HPDE6-E6E7 (cell line): Measurements from ENCODE around the gene USP1.

Experiments used
- DNase-seq: peaks from one replicate; pipeline ENCODE4 v3.0.0; 2011; ENCODE audit warnings: missing footprints; ENCODE audit errors: extremely low spot score

The USP1 gene

GRCh38 chr1:62426794-62427193 is 10.1 kb upstream of the USP1 start:
- no peak for DNase-seq

- no peak for DNase-seq
Observed at GRCh38 chr1:62428351-62428750, 8.5 kb upstream of the USP1 start.

- DNase-seq: no peak
Observed at GRCh38 chr1:62429581-62429980, 7.3 kb upstream of the USP1 start.

GRCh38 chr1:62433861-62434617 is 2.8 kb upstream of the USP1 start:
- DNase-seq: no peak

- DNase-seq: no peak
Observed at GRCh38 chr1:62434618-62435001, 2.2 kb upstream of the USP1 start.

GRCh38 chr1:62435231-62436038 is 1.4 kb upstream of the USP1 start:
- DNase-seq: peak; percentile 29

GRCh38 chr1:62436039-62436465 is 797 bp upstream of the USP1 start:
- DNase-seq: no peak

GRCh38 chr1:62437273-62437940 is 558 bp downstream of the USP1 start:
- DNase-seq: no peak

GRCh38 chr1:62438163-62438562 is 1.3 kb downstream of the USP1 start:
- DNase-seq: no peak

- no peak for DNase-seq
Observed at GRCh38 chr1:62439652-62440371, 3.0 kb downstream of the USP1 start.

- no peak for DNase-seq
Observed at GRCh38 chr1:62444701-62445100, 7.9 kb downstream of the USP1 start.

- no peak for DNase-seq
Observed at GRCh38 chr1:62448221-62448933, 11.5 kb downstream of the USP1 start.

- DNase-seq: no peak
Observed at GRCh38 chr1:62450301-62450700, 13.5 kb downstream of the USP1 start.

GRCh38 chr1:62452951-62453350 is 16.1 kb downstream of the USP1 start:
- no peak for DNase-seq

- DNase-seq: no peak
Observed at GRCh38 chr1:62457955-62458354, 21.1 kb downstream of the USP1 start.

- DNase-seq: no peak
Observed at GRCh38 chr1:62462370-62462769, 25.5 kb downstream of the USP1 start.

- DNase-seq: no peak
Observed at GRCh38 chr1:62467092-62467491, 30.2 kb downstream of the USP1 start.

GRCh38 chr1:62476525-62477219 is 39.8 kb downstream of the USP1 start:
- no peak for DNase-seq

GRCh38 chr1:62481681-62482080 is 44.8 kb downstream of the USP1 start:
- DNase-seq: no peak

GRCh38 chr1:62484824-62485468 is 48.1 kb downstream of the USP1 start:
- DNase-seq: no peak
